MM.1S (cell line): Measurements from ENCODE around the gene PITPNM3.

Experiments used
- DNase-seq: peaks from one replicate; pipeline ENCODE4 v3.0.0-alpha.2; 2015
- H2AFZ ChIP-seq: fragments of 300-600 bp; sonication (generic); 2 replicates; pipeline ENCODE4 v1.6.0; 2016; ENCODE audit warnings: antibody characterized with exemption, low read length
- H3F3A ChIP-seq: fragments of 300-600 bp; sonication (generic); 2 replicates; pipeline ENCODE4 v1.6.1; 2016; ENCODE audit warnings: mild to moderate bottlenecking, antibody characterized with exemption, low read length, moderate library complexity, mixed read lengths; ENCODE audit not compliant: insufficient read depth
- H3K27ac ChIP-seq: fragments of 300-600 bp; sonication (generic); 2 replicates; pipeline ENCODE4 v1.5.1; 2016; ENCODE audit warnings: mild to moderate bottlenecking, low read length
- H3K27me3 ChIP-seq: fragments of 300-600 bp; sonication (generic); replicated peaks from 2 replicates; pipeline ENCODE4 v1.6.0; 2016; ENCODE audit warnings: low read length; ENCODE audit not compliant: insufficient read depth
- H3K36me3 ChIP-seq: fragments of 300-600 bp; sonication (generic); replicated peaks from 2 replicates; pipeline ENCODE4 v1.6.1; 2016; ENCODE audit warnings: mild to moderate bottlenecking, low read length, mixed read lengths; ENCODE audit not compliant: insufficient read depth
- H3K4me1 ChIP-seq: fragments of 300-600 bp; sonication (generic); 2 replicates; pipeline ENCODE4 v1.6.1; 2016; ENCODE audit warnings: low read length, mixed read lengths
- H3K4me2 ChIP-seq: fragments of 300-600 bp; sonication (generic); 2 replicates; pipeline ENCODE4 v1.6.0; 2016; ENCODE audit warnings: low read depth, low read length
- H3K4me3 ChIP-seq: fragments of 300-600 bp; sonication (generic); 2 replicates; pipeline ENCODE4 v1.5.1; 2016; ENCODE audit warnings: low read length, mixed read lengths
- H3K79me2 ChIP-seq: fragments of 300-600 bp; sonication (generic); 2 replicates; pipeline ENCODE4 v1.6.1; 2016; ENCODE audit warnings: mixed run types, low read length, mixed read lengths
- H3K9ac ChIP-seq: fragments of 300-600 bp; sonication (generic); 2 replicates; pipeline ENCODE4 v1.6.1; 2016; ENCODE audit warnings: low read length, mixed read lengths
- H3K9me2 ChIP-seq: fragments of 300-600 bp; sonication (generic); replicated peaks from 2 replicates; pipeline ENCODE4 v1.6.1; 2016; ENCODE audit warnings: mild to moderate bottlenecking, low read length, mixed read lengths; ENCODE audit not compliant: insufficient read depth
- H3K9me3 ChIP-seq: fragments of 300-600 bp; sonication (generic); replicated peaks from 2 replicates; pipeline ENCODE4 v1.6.1; 2016; ENCODE audit warnings: mild to moderate bottlenecking, low read length, mixed read lengths; ENCODE audit not compliant: insufficient read depth
- H4K20me1 ChIP-seq: fragments of 300-600 bp; sonication (generic); 2 replicates; pipeline ENCODE4 v1.6.1; 2016; ENCODE audit warnings: mild to moderate bottlenecking, low read length, moderate library complexity, mixed read lengths; ENCODE audit not compliant: insufficient read depth
- EZH2 ChIP-seq: fragments of 300-600 bp; sonication (generic); optimal IDR thresholded peaks from 2 replicates; pipeline ENCODE3; 2017; ENCODE audit warnings: low read depth, mild to moderate bottlenecking, antibody characterized with exemption, low read length, mixed read lengths
- EZH2phosphoT487 ChIP-seq: fragments of 300-600 bp; sonication (generic); IDR thresholded peaks from 2 replicates; pipeline ENCODE4 v1.6.1; 2018; ENCODE audit warnings: antibody characterized with exemption, low read length
- TF ChIP-seq, protein P1 (sequence below): fragments of 300-600 bp; sonication (generic); IDR thresholded peaks from 2 replicates; pipeline ENCODE4 v1.5.1; 2016; ENCODE audit warnings: antibody characterized with exemption, low read length, mixed read lengths

PITPNM3 gene

DNA sequence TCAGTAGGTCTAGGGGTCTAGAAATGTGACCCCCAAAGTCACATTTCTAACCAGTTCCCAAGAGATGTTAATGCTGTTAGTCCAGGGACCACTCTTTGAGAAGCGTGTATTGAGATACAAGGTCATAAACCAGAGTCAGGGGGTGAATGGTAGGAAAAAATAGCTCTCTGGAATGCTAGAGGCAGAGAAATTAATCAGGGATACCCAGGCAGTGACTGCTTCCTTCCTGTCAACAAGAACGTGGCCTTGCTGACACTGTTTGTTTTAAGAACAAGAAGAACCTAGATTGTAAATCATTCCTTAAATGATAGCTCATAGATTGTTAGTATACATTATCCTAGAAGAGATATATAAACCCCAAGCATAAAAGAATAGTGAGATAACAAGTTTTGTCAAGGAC lies 43.8 kb downstream of the PITPNM3 start:
- TF ChIP-seq EZH2, result no peak
- TF ChIP-seq, protein P1, sequence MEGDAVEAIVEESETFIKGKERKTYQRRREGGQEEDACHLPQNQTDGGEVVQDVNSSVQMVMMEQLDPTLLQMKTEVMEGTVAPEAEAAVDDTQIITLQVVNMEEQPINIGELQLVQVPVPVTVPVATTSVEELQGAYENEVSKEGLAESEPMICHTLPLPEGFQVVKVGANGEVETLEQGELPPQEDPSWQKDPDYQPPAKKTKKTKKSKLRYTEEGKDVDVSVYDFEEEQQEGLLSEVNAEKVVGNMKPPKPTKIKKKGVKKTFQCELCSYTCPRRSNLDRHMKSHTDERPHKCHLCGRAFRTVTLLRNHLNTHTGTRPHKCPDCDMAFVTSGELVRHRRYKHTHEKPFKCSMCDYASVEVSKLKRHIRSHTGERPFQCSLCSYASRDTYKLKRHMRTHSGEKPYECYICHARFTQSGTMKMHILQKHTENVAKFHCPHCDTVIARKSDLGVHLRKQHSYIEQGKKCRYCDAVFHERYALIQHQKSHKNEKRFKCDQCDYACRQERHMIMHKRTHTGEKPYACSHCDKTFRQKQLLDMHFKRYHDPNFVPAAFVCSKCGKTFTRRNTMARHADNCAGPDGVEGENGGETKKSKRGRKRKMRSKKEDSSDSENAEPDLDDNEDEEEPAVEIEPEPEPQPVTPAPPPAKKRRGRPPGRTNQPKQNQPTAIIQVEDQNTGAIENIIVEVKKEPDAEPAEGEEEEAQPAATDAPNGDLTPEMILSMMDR, result no peak
- no peak for TF ChIP-seq EZH2phosphoT487
- Histone ChIP-seq H4K20me1 (no peaks in the 10 kb centered on the region), H3F3A (no peaks in the 10 kb centered on the region), H3K9ac (no peak overlapping the region), H2AFZ (no peak overlapping the region), H3K79me2 (no peaks in the 10 kb centered on the region), H3K27ac (no peak overlapping the region), H3K4me2 (no peak overlapping the region), H3K4me1 (no peaks in the 10 kb centered on the region), H3K9me3 (no peaks in the 10 kb centered on the region), H3K9me2 (no peaks in the 10 kb centered on the region), H3K27me3 (peaks cover 10% of the 10 kb centered on the region; the same call in 1 of the 2 replicates), H3K4me3 (no peak overlapping the region), H3K36me3 (no peaks in the 10 kb centered on the region)
- DNase-seq, result no peak

DNA sequence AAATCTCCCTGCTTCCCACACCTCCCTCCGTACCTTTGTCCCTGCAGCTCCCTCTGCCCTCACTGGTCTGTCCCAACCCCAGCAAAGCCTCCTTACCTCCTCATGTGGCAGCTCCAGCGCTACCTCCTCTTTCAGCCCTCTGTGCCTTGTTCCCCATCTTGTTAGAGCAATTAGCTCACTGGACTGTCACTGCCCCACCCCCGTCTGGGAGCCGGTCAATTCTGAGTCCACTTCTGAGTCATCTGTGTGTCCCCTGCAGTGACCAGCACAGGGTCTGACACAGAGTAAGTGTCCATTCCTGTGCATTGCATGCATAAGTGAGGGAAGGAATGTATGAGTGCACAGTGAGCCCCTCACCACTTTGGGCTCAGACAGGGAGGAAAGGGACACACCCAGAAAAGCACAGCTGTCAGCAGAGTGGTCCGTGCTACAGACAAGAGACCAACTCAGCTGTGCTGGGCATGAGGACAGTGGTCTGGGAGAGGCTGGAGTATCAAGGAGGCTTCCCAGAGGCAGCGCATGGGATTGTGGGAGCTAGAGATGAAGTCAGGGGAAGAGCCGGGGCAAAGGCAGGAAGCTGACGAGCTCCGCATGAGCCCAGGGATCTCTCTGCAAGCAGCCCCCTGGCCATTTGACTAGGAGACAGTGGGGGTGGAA lies 45.9 kb downstream of the PITPNM3 start:
- Histone ChIP-seq H3K4me2 (no peak overlapping the region), H3K9me3 (no peaks in the 10 kb centered on the region), H3K79me2 (no peaks in the 10 kb centered on the region), H3K27me3 (peaks cover 10% of the 10 kb centered on the region; the same call in 1 of the 2 replicates), H3K27ac (no peak overlapping the region), H3K4me3 (no peak overlapping the region), H4K20me1 (no peaks in the 10 kb centered on the region), H3K4me1 (no peaks in the 10 kb centered on the region), H3K36me3 (no peaks in the 10 kb centered on the region), H2AFZ (no peak overlapping the region), H3K9me2 (no peaks in the 10 kb centered on the region), H3F3A (no peaks in the 10 kb centered on the region), H3K9ac (no peak overlapping the region)
- no peak for TF ChIP-seq EZH2
- no peak for TF ChIP-seq EZH2phosphoT487
- TF ChIP-seq, protein P1, result no peak
- no peak for DNase-seq

DNA sequence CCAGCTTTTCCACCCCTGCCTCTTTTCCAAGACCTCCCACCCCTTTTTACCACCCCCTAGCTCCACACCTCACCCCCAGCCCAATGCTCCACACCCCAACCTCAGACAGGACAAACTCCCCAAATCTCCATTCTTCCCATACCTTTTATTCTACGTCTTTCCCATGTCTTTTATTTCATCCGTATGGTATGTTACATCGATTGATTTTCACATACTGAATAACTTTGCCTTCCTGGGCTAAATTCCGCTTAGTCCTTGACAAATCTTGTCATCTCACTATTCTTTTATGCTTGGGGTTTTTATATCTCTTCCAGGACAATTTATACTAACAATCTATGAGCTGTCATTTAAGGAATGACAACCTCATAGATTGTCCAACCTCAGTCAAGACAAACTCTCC lies 46.4 kb downstream of the PITPNM3 start:
- Histone ChIP-seq H3K4me1 (no peaks in the 10 kb centered on the region), H2AFZ (no peak overlapping the region), H3K79me2 (no peaks in the 10 kb centered on the region), H3F3A (no peaks in the 10 kb centered on the region), H3K4me3 (no peak overlapping the region), H3K9me2 (no peaks in the 10 kb centered on the region), H3K4me2 (no peak overlapping the region), H4K20me1 (no peaks in the 10 kb centered on the region), H3K27me3 (peaks cover 10% of the 10 kb centered on the region; the same call in 1 of the 2 replicates), H3K9me3 (no peaks in the 10 kb centered on the region), H3K36me3 (no peaks in the 10 kb centered on the region), H3K27ac (no peak overlapping the region), H3K9ac (no peak overlapping the region)
- TF ChIP-seq EZH2phosphoT487, result no peak
- no peak for TF ChIP-seq EZH2
- TF ChIP-seq, protein P1, result no peak
- no peak for DNase-seq
